ENCODE data around the gene SBF1.
A peak's percentile ranks its signal among the peaks of the same experiment; 100 is the strongest.

The SBF1 gene

GRCh38 chr22:50483106-50483505 lies 8.3 kb upstream of the SBF1 start:
- H3K36me3 ChIP-seq (ENCODE audit: insufficient read depth), result no peaks in the 10 kb centered on the region

GRCh38 chr22:50482107-50483074 lies 7.6 kb upstream of the SBF1 start:
- Histone ChIP-seq H3K4me2 (peak overlapping the region; percentile 42; the same call in 1 of the 2 replicates), H3K4me1 (ENCODE audit: low read depth, poor library complexity, severe bottlenecking) (no peaks in the 10 kb centered on the region), H2AFZ (ENCODE audit: low read depth) (peak overlapping the region; percentile 42; the same call in 1 of the 2 replicates), H3K4me3 (IDR thresholded peaks at IDR 0.05; ENCODE audit: insufficient read depth, low read depth, low read length) (no peak overlapping the region), H3K27me3 (ENCODE audit: insufficient read depth, low read depth) (no peaks in the 10 kb centered on the region), H3K27ac (no peak overlapping the region), H3K9ac (peak overlapping the region; percentile 38; the same call in 1 of the 2 replicates), H4K20me1 (ENCODE audit: insufficient read depth) (no peaks in the 10 kb centered on the region), H3K79me2 (ENCODE audit: insufficient read depth, low read depth) (no peaks in the 10 kb centered on the region), H3K36me3 (ENCODE audit: insufficient read depth) (no peaks in the 10 kb centered on the region)
- TF ChIP-seq CTCF (conservative IDR thresholded peaks at IDR 0.05; ENCODE audit: low read depth, low read length), result no peak

More at GRCh38 chr22:50483106-50483505, 8.3 kb upstream of the SBF1 start:
- Histone ChIP-seq H3K9ac (no peak overlapping the region), H3K79me2 (ENCODE audit: insufficient read depth, low read depth) (no peaks in the 10 kb centered on the region), H2AFZ (ENCODE audit: low read depth) (no peak overlapping the region), H4K20me1 (ENCODE audit: insufficient read depth) (no peaks in the 10 kb centered on the region), H3K4me2 (no peak overlapping the region), H3K4me3 (IDR thresholded peaks at IDR 0.05; ENCODE audit: insufficient read depth, low read depth, low read length) (no peak overlapping the region), H3K27me3 (ENCODE audit: insufficient read depth, low read depth) (no peaks in the 10 kb centered on the region), H3K27ac (no peak overlapping the region), H3K4me1 (ENCODE audit: low read depth, poor library complexity, severe bottlenecking) (no peaks in the 10 kb centered on the region)
- TF ChIP-seq CTCF (conservative IDR thresholded peaks at IDR 0.05; ENCODE audit: low read depth, low read length), result no peak

- H3K79me2 ChIP-seq (ENCODE audit: insufficient read depth, low read depth), result no peaks in the 10 kb centered on the region
- H3K27me3 ChIP-seq (ENCODE audit: insufficient read depth, low read depth), result no peaks in the 10 kb centered on the region
- no peaks in the 10 kb centered on the region for H3K36me3 ChIP-seq (ENCODE audit: insufficient read depth)
- H4K20me1 ChIP-seq (ENCODE audit: insufficient read depth), result no peaks in the 10 kb centered on the region
- no peaks in the 10 kb centered on the region for H3K4me1 ChIP-seq (ENCODE audit: low read depth, poor library complexity, severe bottlenecking)
- peak within 1 kb of the TSS; percentile 42; the same call in 1 of the 2 replicates for H3K4me2 ChIP-seq
- no peak within 1 kb of the TSS for H3K27ac ChIP-seq
- no peak within 1 kb of the TSS for H3K4me3 ChIP-seq (IDR thresholded peaks at IDR 0.05; ENCODE audit: insufficient read depth, low read depth, low read length)
- H2AFZ ChIP-seq (ENCODE audit: low read depth), result peak within 1 kb of the TSS; percentile 42; the same call in 1 of the 2 replicates
- peak within 1 kb of the TSS; percentile 38; the same call in 1 of the 2 replicates for H3K9ac ChIP-seq
- no peak for TF ChIP-seq CTCF (conservative IDR thresholded peaks at IDR 0.05; ENCODE audit: low read depth, low read length)
These were observed 6.7 kb upstream of the SBF1 start, which contains the start of gene ADM2 for GRCh38 chr22:50481440-50482106. Gene ADM2 (plus strand): TSS chr22:50481543. CDS start chr22:50481848, 305 bp downstream.

- Histone ChIP-seq H3K36me3 (ENCODE audit: insufficient read depth) (no peaks in the 10 kb centered on the region), H3K27me3 (ENCODE audit: insufficient read depth, low read depth) (no peaks in the 10 kb centered on the region), H3K9ac (no peak overlapping the region), H4K20me1 (ENCODE audit: insufficient read depth) (no peaks in the 10 kb centered on the region), H3K4me3 (IDR thresholded peaks at IDR 0.05; ENCODE audit: insufficient read depth, low read depth, low read length) (no peak overlapping the region), H3K27ac (no peak overlapping the region), H3K4me2 (no peak overlapping the region), H2AFZ (ENCODE audit: low read depth) (peak overlapping the region; percentile 42; the same call in 1 of the 2 replicates), H3K79me2 (ENCODE audit: insufficient read depth, low read depth) (no peaks in the 10 kb centered on the region), H3K4me1 (ENCODE audit: low read depth, poor library complexity, severe bottlenecking) (no peaks in the 10 kb centered on the region)
- TF ChIP-seq CTCF (conservative IDR thresholded peaks at IDR 0.05; ENCODE audit: low read depth, low read length), result no peak
These were observed 6.2 kb upstream of the SBF1 start for GRCh38 chr22:50481045-50481439.

Data from KMS-11 (cell line).